GM19455 (cell line): Measurements from ENCODE around the gene TCERG1L.
"Not testable (repeated sequence)": the region's sequence is repeated elsewhere in the genome, so short reads cannot be mapped to it uniquely, and the experiment has no call there.

Experiments used
- ATAC-seq: cut with Tn5 transposase; IDR thresholded peaks from one replicate; pipeline ENCODE4 v1.9.1; 2021; ENCODE audit not compliant: unreplicated experiment

Gene TCERG1L

DNA sequence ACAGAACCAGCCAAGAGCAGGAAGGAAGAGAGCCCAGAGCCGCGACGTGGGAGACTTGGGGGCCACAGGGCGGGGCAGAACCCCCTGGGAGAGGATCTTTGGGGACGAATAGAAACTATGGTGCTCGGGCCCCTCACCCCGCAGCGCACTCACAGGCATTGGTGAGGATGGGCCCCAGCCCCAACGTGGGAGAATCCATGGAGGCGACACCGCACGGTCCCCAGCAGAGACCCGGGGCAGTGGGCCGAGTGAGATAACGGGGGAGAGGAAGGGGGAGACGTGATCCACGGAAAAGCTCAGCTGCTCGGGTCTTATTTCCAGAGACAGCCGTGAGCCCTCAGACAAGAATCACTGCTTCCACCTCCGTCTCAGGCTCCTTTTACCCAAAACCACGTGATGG is 222.4 kb downstream of the TCERG1L start:
- ATAC-seq = no peak

DNA sequence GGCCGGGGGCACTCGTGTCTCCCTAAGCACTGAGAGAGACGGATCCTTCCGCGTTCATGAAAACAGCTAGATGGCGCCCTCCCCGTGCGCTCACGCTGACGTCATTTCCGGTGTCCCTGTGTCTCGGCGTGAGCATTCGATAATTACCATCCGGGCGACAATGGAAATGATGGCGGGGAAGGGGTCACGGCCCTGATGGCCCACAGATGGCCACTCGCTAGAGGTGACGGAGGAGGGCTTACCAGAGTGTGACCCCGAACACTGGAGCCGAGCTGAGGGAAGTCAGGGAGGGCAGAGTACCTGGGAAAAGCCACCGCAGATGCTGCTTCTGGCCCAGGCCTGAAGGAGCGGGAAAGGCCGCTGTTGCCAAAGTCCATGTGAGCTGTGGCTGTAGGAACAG is 222.9 kb downstream of the TCERG1L start:
- no peak for ATAC-seq

DNA sequence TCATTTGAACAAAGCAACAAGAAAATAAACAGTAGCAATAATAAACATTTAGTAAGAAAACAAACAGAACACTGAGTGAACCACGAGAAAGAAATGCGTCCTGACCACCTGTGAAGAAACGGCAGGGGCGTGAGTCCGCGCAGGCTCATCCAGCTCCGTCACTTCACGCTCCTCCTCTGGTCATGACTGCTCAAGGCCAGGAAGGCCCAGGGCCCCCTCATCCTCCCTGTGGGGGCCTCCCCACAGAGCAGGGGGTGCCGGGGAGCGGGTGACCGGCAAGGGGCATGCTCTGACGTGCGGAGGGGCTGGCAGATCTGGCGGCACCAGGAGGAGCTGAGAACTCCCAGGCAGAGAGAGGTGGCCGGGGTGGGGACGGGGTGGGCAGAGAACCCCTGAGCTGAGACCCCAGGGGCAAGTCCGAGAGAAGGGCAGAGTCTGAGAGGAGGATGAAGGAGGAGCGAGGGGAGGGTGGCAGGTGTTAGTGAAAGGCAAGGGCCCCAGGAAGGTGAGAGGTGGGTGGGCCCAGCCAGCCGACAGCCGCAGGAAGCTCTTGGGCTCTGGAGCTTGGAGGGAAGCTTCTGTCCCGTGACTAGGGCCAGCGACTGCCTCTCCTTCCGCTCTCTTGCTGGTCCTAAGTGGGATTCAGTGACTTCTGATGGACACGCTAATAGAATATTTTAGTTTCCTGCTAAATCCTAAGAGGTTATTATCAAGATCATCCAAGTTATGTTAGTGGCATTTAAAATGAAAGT is 223.9 kb downstream of the TCERG1L start:
- no peak for ATAC-seq

DNA sequence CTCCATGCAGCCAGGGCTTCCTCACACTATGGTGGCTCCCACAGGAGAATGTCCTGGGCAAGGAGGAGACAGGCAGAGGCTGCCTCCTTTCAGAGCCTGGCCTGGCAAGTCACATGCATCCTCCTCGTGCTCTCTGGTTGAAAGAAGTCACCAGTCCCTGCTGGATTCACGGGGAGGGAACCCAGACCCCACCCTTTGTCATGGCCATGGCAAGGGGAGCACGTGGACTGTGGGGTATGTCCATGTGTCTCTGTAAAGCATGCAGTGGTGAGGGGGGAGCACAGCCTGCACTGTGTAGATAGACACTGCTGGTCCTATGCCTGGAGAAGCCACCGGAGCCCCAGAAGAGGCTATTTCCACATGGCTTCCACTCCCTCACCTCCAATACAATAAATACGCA is 225.0 kb downstream of the TCERG1L start:
- no peak for ATAC-seq

DNA sequence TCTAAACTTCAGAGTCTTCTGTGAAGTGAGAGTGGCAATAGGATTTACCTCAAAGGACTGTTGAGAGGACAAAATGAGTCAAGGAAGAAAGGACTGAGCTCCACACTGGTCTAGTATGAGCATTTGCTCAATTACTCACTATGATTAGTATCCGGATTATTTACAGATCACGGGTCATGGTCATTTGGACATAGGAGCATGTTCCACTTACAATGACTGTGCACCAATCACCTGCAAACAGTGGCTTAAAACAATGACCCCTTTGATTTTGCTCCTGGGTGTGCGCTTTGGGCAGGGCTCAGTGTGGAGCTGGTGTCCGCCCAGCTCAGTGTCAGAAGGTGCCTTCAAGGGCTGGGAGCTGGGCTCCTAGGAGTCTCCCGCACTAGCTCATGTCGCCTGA is 225.4 kb downstream of the TCERG1L start:
- no peak for ATAC-seq

DNA sequence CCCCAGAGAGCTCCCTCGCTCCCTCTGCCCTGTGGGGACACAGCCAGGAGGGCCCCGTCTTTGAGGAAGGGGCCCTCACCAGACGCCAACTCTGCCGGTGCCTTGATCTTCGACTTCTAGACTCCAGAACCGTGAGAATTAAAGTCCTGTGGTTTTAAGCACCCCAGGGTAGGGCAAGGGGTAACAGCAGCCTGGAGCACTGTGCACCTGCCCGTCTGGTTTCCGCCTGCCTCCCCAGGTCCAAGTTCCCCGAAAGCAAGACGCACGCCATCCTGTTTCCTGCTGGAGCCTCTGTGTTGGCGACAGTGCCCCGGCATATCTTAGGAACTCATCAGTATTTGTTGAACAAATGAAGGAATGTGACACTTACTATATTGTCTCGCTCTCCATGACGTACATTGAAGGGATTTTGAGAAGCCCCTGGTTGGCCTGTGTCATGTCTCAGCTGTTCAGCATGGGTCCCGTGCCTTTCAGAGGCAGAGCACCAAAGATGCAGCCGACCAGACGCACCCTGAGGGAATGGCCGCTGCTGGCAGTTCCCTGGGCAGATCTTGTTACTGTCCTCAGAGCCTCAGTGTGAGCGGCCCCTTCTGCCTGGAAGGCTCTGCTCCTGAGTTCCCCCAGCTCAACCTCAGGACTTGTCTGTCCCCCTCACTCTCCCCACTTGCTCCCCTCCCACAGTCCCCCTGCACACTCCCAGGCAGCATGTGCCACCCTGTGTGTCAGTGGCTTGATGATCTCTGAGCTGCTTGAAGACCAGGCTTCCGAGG is 226.2 kb downstream of the TCERG1L start:
- ATAC-seq = no peak

DNA sequence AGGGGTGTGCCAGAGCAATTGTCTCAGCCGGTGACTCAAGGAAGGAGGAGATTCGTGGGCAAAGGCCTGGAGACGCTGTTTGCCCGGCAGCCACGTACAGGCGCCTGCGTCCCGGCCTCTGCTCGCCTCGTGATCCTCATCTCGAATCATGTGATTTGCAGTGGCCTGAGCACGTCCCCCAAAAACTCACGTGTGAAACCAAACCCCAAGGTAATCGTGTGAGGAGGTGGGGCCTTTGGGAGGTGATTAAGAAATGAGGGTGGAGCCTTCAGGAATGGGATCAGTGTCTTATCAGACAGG is 226.8 kb downstream of the TCERG1L start:
- ATAC-seq = no peak

DNA sequence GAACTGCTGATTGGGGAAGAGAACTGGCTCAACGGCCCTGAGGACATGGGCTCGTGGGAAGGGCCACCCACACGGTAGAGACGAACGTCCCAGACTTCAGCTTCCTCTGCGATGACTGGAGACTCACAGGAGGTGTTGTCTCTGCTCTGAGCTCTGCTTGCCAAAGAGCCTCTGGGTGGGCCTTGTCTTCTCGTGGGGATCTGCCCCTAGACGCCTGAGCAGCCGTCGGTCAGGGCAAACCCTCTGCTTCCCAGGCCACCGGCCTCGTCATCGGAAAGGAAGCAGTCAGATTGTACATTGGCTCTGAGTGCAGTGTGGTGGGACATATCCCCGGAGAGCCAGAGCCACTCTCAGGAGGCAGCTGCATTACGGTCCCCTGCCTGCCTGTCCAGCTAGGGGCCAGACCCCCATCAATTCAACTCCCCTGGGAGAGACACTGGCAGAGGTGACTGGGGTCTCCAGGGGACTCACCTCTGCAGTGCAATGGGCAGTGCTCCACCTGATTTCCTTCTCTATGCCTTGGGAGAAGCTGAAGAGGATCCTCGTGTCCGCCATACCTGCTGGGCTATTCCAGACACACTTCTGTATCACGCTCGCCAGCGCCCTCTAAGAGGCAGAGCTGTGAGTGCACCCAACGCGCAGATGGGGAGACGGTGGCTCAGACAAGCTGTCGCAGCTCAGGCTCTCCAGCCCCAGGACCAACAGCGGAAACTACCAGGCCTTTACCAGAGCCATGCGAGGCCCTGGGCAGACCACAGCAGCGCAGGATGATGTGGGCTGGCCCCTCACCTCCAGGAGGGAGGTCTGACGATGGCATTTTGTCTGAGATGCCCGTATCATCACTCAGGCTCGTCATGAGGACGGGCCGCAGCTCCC is 227.4 kb downstream of the TCERG1L start:
- ATAC-seq = no peak

DNA sequence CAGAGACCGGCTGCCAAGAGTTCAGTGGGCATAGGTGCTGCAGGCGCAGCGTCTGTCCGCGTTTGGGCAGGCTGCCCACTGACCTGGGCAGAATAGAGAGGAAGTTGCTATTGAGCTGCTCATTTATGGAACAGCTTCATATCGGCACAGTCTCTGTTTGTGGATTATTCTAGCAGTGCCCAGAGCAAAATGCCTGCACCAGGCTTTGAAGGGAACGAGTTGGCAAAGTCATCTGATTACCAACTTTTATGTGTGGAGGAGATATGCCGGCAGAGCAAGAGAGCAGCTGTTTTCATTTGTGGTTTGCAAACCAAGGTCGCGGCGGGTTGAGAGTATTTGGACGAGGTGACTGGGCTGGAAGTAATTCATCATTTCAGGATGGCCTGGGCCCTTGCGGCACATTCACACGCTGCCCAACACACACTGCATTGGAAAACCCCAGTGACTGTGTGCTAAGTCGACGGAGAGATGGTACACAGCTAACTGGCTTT is 228.5 kb downstream of the TCERG1L start:
- ATAC-seq = no peak

DNA sequence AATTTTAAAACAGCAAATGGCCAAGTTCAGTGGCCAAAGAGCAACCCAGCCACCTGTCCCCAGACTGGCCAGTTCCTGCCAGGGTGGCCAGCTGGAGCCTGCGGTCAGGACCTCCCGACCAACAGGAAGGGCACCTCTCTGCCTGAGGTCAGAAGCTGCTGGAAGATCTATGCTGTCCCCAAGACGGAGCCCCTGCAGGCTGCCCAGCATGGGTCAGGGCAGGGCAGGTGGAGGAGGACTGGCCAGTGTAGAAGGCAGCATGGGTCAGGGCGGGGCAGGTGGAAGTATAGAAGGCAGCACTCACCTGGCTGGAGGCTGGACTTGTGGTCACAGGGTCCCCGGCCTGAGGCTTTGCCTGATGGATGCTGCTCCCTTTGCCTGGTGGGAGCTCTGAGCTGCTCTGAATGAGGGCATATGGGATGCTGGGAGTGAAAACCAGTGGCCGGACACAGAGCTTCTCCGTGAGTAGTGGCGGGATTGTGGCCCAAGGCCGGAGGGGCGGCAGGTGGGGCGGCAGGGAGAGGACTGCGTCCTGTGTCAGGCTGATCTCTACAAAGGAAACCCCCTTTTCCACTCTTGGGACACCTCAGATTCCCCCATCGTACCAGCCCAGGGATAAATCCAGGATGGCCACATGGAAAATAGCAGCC is 229.2 kb downstream of the TCERG1L start:
- no peak for ATAC-seq

DNA sequence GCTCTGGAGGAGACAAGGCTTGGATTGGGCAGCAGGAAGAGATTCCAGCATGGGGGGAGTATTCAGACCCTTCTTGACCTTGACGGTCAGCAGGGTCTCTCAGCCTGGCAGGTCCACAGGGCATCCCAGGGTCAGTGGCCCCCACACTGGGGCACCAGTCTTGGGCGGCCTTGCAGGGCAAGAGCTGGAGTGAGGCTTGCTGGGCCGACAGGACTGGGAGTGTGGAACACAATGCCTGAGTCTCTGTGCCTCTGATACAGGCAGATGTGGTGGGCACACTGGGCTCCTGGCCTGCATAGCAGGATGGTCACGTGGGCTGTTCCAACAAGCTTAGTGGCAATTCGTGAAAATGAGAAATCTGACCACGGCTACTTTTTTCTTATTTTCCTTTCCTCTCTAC is 229.7 kb downstream of the TCERG1L start:
- ATAC-seq = no peak

DNA sequence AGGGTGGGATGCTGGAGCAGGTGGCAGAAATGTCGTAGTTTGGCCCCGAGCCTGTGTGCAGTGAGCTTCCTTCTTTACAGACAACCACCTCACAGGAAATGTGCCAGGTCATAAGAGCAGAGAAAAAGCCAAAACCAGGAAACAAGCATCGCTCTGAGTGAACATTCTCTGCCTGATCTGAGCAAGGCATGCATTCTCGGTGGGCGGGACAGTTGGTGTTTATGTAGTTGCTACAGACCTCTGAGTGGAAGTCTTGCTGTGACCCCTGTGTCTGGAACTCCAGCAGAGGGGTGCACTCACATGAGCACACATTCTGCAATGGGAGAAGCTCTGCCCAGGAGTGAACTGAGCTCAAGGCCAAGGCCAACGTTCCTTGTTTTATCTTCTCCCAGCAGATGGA is 230.1 kb downstream of the TCERG1L start:
- no peak for ATAC-seq

DNA sequence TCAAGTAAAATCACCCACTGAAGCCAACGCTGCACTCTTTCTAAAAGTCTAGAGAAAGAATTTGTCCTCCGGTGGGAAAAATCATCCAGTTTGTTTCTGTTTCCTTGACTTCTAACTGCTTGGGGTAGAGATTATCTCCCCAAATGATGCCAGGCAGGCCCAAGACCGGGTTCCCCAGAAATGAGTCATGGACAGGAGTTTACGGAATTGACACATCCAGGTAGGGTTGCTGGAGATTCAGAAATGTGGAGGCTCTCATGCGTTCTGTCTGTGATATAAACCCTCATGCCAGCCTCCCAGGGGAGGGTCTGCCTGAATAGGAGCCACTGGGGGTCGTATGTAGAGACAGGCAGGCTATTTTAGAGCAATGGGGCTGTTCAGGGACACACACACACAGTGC is 230.9 kb downstream of the TCERG1L start:
- no peak for ATAC-seq

DNA sequence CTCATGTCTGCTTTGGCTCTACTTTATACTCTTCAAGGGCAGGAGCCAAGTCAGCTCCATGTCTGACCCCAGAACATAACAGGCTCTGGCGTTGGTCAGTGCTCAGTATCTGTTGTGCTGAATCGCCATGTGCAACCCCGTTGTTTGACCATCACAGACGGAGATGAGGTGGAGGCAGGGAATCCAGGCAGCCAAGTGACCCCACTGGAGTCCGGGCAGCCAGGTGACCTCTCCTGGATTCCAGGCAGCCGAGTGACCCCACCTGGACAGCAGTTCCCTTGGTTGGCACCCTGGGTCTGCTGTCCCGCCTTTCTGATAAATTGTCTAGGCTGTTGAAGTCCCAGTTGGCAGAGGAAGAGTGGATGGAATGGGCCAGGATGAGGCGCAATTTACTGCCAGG is 232.2 kb downstream of the TCERG1L start:
- ATAC-seq = no peak

DNA sequence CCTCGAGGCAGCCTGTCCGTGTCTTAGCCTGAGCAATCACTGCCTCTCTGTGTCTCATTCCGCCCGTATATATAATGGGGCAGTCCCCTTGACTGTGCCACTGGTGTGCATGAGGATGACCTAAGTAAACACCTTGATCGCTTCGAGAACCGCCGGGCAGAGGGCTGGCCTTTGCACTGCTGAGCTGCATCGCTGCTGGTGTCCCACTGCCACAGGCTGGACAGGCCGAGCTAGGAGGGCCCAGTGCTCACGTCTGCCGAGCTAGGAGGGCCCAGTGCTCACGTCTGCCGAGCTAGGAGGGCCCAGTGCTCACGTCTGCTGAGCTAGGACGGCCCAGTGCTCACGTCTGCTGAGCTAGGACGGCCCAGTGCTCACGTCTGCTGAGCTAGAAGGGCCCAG is 232.6 kb downstream of the TCERG1L start:
- ATAC-seq = not testable (repeated sequence)

DNA sequence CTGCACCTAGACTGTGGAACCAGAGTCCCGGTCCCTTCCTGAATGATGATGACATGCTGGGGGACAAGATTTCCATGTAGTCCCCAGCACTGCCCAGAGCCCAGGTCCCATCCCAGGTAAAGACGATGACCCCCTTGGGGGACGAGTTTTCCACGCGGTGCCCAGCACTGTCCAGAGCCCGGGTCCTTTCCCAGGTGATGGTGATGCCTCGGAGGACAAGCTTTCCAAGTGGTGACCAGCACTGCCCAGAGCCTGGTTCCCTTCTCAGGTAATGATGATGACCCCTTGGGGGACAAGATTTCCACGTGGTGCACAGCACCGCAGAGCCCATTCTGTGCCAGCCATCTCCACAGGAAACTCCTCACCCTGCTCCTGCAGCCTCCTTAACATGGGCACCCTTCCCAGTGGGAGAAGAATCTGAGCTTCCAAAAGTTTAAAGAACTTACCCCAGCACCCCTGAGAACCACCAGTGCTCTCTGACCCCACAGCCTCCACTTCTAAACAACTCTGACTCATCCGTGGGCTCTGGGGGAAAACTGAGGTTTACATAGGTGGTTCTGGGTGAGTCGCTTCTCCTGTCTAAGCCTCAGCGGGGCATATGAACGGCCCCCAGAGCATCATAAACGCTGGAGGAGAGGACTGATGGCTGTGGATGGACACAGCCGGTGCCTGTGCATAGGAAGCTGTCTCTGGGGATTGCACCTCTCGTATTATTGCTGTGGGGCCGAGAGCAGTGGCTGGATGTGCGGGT is 233.2 kb downstream of the TCERG1L start:
- ATAC-seq = no peak

DNA sequence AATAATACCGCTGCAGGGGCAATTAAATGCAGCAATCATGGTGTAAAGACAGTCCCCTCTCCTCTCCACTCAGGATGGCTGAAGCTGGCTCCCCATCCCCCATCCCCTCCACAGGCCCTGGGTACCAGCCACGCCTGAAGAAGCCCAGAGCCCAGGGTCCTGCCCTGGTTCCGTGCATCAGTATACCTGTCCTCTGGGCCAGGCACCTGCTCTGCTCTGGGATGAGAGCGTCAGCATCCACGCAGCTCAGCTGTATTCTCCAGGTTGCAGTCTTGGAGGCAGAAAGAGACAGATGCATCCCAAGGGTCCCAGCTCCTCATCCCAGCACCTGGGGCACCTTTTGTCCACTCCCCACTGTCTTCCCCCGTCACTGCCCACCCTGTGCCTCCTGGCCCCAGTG is 233.8 kb downstream of the TCERG1L start:
- ATAC-seq = no peak

DNA sequence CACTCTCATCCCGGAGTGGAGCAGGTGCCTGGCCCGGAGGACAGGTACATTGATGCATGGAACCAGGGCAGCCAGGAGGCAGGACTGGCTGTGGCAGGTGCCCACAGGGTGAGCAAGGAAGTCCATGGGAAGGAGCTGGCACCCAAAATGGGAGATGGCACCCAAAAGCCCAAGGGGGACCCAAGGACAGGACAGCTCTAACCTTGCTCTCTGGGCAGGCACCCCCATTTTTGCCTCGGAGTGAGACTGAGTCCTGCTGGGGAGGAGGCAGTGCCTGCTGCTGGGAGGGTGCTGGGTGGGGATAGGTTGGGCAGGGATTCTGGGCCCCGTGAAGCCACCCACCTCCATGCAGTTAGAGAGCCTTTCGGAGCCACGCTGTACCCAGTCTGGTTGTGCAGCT is 234.5 kb downstream of the TCERG1L start:
- ATAC-seq = no peak

DNA sequence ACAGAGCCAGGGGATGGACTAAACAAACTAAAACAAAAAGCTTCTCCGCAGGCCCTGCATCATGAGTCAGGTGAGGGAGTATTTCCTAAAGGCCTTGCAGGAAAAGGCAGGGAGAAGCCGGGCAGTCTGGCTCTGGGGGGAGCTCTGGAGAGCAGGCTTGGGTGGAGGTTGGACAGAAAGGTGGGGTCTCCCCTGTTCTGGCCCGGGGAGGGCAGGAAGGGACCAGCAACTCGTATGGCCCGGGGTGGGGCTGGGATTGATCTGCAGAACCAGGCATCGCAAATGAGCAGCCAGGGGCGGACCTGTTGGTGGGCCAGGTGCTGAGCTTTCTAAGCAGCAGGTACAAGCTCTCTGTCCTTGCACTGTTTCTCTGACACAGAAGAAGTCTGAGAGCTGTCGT is 235.2 kb downstream of the TCERG1L start:
- ATAC-seq = no peak

DNA sequence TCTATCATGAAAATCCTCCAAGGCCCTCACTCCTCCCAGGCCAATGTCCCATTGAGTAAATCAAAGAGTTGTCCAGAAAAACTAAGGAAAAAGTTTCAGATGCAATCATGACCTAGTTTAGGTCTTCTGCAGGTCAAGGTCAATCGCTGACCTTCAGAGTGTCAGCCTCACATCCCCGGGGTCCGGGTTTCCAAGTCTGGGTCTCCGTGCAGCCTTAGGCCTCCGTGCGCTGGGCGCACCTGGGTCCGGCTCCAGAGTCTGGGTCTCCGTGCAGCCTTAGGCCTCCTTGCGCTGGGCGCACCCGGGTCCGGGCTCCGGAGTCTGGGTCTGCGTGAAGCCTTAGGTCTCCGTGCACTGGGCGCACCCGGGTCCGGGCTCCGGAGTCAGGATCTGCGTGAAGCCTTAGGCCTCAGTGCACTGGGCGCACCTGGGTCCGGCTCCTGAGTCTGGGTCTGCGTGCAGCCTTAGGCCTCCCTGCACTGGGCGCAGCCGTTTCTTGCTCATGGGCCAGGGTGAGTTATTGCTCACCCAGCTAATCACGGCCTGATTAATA is 236.2 kb downstream of the TCERG1L start:
- ATAC-seq = no peak
